Endometrial microvascular endothelial cells (primary cell): ENCODE results near the gene ADH4. TPM values are rescaled to one million over a fixed set of nuclear protein-coding genes. Genes with fewer than 3 reads are reported as not detected.
"Not testable (repeated sequence)": the region's sequence is repeated elsewhere in the genome, so short reads cannot be mapped to it uniquely, and the experiment has no call there.

ENCODE experiments used
- in situ Hi-C: cut with HindIII; loops from 2 replicates; pipeline ENCODE4 v1.10.0; 2017; ENCODE audit warnings: low sequenced_read_pairs, low pct_unique_long_range_greater_than_20kb; ENCODE audit errors: inconsistent ontology term
- total RNA-seq: library from RNA; depleted of rRNA; stranded (reverse); fragments of >200 nt; gene quantifications from one replicate; pipeline ENCODE4 v1.2.3, GENCODE V29; 2015; ENCODE audit errors: inconsistent ontology term

Gene ADH4
- total RNA-seq, 1 donor from 2014 or later: not detected

DNA sequence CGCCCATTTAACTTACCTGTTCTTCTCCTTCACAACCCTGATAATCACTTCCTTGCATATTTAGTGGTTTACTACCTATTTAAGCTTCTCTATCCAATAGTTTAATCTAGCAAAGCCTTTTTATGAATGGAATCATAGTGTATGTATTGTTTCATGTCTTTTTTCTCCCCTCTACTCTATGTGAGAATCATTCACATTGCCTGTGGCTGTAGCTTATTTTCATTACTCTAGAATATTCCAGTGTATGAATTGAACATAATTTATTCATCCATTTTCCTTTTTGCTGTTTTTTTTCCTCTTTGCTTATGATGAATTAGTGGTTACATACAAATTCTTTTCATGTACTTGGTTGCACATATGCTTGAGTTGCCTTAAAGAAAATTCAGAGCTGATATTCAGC, 490 bp upstream of the ADH4 start:
- in situ Hi-C loops: no loop called here

DNA sequence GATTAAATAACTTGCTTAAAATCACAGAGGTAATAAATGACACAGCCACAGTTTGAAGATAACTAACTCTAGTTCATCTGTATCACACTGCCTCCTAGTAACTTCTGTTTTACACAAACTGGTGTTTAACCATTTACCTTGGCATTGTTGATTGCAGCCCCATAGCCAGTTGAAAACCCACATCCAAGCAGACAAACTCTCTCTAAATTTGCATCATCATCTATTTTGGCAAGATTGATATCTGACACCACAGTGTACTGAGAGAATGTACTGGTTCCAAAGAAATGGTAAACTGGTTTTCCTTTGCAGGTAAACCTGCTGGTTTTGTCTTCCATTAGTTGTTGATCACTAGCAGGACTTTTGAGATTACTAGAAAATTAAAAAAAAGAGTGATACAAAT, 7.8 kb downstream of the ADH4 start:
- in situ Hi-C loops: no loop called here

DNA sequence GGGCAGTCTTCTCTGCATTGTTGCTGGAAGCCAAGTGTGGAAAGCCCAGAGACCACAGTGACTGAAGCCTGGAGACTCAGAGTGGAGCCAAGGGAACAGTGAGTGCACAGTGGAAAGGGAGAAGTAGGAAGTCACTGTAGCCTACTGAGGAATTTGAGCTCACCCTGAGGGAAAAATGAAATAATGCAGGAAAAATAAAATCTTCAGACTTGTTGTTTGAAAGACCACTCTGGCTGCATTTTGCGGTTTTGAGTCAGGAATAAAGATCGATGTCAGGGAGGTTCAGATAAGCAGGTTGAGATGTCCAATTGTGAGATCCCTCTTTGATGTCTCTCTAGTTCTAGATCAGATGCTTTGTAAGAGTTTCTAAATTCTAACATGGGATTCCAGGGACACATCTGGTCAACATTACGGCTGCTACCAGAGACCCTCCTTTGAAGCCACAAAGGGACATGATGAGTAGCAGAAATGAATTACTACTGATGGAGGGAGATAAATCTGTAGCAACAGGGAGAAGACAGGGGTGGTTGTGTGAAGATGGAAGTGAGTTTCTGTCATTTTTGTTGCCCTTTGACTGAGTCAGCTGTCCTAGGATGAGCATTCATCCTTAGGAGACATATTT, 8.4 kb downstream of the ADH4 start:
- in situ Hi-C loops: no loop called here

DNA sequence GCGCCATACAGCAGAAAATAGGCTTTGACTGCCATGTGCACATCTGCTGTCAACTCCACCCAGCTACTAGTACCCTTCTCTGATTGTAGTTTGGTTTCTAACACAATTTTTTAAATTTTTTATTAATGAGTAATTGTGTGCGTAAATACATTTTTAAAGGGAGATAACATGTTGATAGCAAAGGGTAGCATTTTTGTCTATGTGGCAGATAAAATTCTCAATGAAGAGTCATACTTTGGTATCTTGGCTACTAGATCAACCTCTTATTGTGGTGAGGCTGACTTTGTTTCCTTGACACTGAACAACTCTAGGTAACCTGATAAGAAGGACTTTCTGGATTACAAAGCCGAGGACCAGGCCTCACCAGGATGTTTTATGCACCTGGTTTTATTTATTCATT, 9.5 kb downstream of the ADH4 start:
- in situ Hi-C loops: no loop called here

DNA sequence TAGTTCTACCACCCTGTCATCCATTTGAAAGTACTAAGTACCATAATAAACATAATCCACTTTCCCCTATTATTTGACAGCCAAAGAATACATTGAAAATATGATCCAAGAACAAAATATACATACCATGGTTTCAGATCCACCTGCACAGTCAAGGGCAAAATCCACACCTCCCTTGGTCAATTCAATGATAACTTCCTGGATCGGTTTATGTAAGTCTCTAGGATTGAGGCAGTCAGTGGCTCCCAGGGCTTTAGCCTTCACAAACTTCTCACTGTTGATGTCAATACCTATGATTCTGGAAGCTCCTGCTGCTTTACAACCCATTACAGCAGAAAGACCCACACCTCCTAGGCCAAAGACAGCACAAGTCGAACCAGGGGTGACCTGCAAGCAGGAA, 12.7 kb downstream of the ADH4 start:
- in situ Hi-C loops: no loop called here

DNA sequence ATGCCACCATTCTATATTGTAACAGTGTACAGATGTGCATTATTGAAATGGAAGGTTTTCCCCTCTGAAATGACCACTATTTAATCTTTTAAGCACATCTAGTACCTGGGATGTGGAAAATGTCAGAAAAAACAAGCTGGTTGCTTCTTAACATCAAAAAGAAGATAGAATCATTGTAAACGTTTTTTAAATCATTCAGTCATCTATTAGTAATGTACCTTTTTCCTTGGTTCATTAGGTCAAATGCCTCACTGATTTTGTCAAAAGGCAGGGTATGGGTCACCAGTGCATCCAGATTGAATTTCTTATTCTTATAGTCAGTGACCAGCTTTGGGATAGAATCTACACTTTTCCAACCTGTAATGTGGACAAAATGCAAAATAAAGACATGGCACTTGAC, 17.7 kb downstream of the ADH4 start:
- in situ Hi-C loops: no loop called here

DNA sequence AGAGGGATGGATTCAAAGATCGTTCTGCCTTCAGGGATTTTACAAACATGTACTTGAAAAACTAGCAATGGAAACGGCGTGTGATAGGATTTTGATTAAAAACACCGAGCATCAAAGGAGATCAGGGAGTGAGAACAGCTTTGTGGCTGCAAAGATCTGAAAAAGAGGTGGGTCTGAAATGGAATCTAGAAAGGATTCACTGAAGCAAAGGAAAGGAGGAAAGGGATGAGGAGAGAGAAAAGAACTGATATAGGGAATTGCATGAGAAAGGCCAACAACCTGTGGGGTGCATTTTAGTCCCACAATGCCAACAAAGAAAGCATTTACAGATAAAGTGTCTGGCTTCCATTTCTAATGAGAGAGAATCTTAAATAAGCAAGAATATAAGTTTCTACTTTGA, 23.1 kb downstream of the ADH4 start:
- in situ Hi-C loops: no loop called here

DNA sequence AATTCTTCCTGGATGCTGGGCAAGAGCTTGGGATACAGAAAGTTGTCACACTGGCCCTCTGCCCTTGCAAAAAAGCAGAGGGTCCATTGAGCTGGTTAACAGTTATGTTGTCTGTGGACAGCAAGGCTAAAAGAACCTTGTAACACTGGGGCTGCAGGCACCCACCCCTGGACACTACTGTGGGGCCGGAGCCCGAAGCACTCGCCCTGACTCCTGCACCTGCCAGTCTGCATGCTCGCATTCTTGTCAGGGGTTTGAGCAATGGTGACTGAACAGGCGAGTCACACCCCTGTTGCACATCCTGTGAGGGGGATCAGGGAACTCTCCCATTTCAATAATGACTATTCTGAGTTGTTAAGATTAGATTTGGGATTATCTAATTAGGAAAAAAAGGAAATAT, 23.6 kb downstream of the ADH4 start:
- in situ Hi-C loops: no loop called here

DNA sequence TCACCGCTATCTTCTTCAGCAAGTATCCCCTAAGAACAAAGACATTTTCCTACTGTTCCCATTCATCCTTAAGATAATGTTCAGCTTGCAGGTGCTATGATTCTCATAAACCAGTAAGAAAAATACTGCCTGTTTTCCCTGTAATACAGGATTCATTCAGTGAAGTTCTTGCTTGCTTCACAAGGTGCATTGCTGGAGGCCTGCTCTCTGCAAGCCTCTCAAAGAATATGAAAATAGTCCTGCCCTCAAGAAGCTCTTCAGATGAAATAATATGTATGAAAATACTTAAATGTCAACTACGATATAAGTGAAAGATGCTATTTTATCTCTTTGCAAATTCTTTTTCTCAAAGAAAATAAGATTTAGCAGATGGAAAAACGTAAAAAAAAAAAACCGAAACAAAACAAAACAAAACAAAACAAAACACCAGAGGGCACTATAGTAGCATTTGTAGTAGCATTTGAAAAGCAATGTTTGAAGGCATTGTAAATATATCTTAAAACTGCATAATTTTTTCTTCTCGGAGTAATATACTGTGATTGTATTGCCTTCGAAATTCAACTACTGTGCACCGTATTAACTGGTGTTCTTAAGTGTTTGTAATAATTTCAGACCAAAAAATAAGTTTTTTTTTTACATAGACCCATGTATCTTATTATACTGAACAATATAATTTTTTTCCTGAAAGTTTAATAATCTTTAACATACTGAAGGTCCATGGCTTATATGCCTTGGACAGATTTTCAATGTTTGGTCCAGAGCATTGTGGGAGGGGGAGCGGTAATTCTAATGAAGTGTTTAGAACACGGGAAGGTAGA, 26.0 kb downstream of the ADH4 start:
- in situ Hi-C loops: no loop called here

DNA sequence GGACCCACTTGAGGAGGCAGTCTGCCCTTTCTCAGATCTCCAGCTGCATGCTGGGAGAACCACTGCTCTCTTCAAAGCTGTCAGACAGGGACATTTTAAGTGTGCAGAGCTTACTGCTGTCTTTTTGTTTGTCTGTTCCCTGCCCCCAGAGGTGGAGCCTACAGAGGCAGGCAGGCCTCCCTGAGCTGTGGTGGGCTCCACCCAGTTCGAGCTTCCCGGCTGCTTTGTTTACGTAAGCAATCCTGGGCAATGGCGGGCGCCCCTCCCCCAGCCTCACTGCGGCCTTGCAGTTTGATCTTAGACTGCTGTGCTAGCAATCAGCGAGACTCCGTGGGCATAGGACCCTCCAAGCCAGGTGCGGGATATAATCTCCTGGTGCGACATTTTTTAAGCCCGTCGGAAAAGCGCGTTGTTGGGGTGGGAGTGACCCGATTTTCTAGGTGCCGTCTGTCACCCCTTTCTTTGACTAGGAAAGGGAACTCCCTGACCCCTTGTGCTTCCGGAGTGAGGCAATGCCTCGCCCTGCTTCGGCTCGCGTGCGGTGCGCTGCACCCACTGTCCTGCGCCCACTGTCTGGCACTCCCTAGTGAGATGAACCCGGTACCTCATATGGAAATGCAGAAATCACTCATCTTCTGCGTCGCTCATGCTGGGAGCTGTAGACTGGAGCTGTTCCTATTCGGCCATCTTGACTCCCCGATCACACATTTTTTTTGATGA, 26.8 kb downstream of the ADH4 start:
- in situ Hi-C loops: not testable (repeated sequence)

DNA sequence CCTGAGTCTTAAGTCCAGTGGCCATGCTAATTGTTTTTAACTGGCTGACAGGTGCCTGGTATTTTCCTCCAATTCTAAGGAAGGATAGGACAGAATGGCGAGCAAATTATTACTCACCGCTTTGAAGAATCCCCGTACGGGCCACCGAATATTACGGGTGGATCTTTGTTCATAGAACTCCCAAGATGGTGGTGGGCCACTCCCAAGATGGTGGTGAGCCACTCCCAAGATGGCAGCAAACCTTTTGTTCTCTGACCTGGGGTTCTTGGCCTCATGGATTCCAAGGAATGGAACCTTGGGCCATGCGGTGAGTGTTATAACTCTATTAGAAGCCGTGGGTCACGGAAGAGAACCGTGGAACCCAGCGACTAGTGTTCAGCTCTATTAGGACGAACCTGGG, 34.8 kb downstream of the ADH4 start:
- in situ Hi-C loops: not testable (repeated sequence)

DNA sequence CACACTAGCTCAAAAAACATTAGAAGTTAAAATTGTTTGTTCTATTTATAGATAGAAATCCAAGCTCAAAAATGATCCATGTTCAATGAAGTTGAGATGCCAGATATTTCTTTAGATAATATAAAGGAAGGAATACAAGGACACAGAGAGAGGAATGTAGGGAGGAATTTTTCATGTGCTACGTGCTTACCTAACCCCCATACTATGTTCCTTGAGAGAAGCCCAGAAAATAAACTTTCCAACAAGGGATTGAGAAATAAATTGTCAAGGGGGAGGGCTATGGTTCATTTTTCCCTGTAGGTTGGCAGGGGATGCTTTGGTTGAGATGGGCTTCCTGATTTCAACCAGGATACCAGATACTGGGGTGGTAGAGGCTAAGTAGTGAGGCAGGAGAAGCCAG, 39.9 kb downstream of the ADH4 start:
- in situ Hi-C loops: no loop called here

DNA sequence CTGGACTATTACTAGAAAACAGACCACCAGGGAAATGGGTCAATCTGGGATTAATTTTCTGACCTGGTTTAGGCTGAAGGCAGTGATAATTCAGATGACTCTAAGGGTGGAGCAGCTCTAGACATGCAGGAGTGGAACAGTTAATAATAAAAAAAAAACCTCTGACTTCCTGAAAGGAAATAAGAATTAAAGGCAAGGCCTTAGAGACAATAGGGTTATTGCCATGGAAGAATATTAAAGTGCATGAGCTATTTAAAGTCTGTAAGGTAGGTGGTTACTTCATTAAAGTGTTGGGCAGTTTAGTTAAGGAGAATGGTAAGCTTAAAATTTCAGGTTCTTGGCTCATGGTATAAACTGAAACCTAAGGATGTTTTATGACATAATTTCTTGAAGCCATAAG, 40.9 kb downstream of the ADH4 start:
- in situ Hi-C loops: no loop called here

DNA sequence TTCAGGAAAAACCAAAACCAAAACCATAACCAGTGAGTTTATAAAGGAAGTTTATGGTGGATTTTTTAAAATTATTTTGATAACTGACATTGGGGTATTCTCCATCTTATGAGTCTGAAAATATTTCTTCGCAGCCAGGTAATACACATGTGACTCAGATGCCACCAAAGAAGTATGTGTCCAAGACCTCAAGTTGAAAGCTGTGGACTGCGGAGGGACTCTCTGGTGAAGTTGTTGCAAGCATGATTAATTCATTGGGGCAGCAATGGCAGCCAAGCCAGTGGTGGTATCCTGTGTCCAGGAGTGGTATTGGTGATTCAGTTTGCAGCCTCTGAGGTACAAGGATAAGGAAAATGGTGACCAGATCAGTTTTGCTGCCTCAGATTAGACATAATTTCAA, 41.5 kb downstream of the ADH4 start:
- in situ Hi-C loops: no loop called here

DNA sequence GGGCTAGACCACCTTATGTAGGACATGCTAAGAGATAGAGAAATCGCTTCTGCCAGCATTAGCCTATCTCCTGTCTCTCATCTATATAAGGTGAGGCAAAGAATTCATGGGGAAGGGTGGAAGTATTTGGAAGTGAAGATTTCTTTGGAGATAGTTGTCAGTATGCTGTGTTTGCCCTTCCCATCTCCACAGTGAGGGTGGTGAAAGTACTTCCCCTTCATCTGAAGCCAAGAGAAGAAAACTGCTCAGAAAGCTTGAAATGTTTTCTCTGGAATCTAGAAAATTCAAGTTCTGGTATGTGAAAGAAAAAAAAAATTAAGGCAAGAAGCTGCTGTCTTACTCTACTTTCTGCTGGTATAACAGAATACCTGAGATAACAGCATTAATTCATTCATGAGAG, 43.2 kb downstream of the ADH4 start:
- in situ Hi-C loops: no loop called here

DNA sequence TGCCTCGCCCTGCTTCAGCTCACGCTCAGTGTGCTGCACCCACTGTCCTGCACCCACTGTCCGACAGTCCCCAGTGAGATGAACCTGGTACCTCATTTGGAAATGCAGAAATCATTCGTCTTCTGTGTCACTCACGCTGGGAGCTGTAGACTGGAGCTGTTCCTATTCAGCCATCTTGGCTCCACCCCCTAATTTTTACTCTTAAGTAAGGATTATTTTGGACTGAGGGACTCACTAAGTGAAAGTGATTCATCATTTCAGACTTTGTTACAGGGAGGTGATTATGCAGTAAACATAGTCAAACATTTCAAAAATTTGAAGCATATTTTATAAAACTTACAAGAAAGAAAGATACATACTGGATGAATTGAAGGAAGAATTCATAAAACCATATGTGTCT, 44.3 kb downstream of the ADH4 start:
- in situ Hi-C loops: not testable (repeated sequence)

DNA sequence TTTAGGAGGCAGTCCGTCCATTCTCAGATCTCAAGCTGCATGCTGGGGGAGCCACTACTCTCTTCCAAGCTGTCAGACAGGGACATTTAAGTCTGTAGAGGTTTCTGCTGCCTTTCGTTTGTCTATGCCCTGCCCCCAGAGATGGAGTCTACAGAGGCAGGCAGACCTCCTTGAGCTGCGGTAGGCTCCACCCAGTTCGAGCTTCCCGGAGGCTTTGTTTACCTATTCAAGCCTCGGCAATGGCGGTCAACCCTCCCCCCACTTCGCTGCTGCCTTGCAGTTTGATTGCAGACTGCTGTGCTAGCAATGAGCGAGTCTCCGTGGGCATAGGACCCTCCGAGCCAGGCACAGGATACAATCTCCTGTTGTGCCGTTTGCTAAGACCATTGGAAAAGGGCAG, 44.8 kb downstream of the ADH4 start:
- in situ Hi-C loops: no loop called here

DNA sequence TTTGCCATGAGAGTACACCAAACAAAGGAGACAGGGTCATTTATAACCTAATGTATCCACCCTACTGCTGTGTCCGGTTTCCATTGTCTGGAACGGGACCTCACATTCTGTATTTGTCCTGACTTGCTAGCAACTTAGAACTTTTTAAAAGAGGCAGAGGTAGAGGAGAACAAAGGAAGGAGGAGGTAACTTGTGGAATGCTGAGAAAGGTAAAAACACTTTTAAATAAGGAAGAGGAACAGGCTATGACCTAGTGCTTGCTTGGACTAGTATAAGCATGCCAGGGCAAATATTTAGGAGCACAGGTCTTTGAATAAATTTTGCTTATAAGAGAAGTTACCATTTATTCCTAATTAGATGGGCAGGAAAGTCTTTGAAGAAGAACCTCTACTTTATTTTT, 52.3 kb downstream of the ADH4 start:
- in situ Hi-C loops: not testable (repeated sequence)

DNA sequence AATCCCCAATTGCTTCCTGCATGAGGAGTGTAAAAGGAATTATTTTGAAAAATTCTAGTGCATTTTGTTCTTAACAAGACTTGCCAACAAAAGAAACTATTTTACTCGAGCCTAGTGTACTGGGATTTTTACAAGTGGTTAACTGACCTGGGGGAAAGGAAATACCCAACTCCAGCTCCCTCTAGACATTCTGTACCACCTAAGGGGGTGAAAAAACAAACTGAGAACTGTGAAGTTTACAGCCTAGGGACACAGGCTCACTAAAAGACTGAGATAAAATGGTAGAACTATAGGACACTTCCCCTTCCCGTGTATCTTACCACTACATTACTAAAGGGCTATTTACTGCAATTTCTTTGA, 52.9 kb downstream of the ADH4 start:
- in situ Hi-C loops: no loop called here

DNA sequence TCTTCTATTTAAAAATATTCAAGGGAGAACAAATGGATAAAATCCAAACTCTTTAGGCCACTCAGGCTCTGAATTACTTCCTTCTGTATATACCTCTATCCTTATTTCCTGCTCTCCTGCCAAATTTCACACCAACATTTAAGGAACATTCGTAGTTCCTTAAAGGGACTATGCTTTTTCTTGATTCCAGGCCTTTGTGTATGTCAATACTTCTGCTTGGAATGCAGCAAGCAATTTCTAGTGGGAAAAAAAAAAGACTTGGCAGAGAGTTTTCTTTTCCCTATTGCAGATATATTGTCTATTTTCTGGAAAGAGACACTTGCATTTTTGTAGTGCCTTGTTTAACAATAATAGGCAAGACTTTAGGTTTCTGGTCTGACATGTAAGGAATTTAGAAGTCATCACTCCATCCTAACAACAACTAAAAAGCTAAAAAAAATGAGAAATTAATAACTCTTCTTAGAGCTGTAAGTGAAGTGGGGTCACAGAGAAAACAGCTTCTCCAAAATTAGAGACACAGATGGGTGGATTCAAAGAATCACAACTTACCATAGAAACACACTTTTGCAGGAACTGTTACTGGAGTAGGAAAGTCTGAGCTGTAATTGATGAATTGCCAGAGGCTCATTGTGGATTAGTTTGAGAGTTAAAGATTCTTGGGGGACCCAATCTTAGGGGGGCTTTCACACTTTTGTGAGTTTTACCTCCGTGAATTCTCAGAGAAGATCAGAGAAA, 53.4 kb downstream of the ADH4 start:
- in situ Hi-C loops: no loop called here
